Loucy (cell line): ENCODE data around the gene EHBP1L1.

Source experiments
- H2AFZ ChIP-seq: fragments of 200-600 bp; sonication (generic); 2 replicates; pipeline ENCODE4 v1.6.0; 2016; ENCODE audit warnings: antibody characterized with exemption, mild to moderate bottlenecking, low read length, moderate library complexity
- H3F3A ChIP-seq: fragments of 200-600 bp; 2 replicates; pipeline ENCODE4 v1.6.0; 2016; ENCODE audit warnings: antibody characterized with exemption, low read depth, mild to moderate bottlenecking
- H3K27me3 ChIP-seq: fragments of 200-600 bp; sonication (generic); 2 replicates; pipeline ENCODE4 v1.6.1; 2014; ENCODE audit warnings: low read length, mild to moderate bottlenecking; ENCODE audit not compliant: insufficient read depth, poor library complexity, severe bottlenecking
- H3K36me3 ChIP-seq: fragments of 200-600 bp; sonication (generic); 2 replicates; pipeline ENCODE4 v1.6.1; 2016; ENCODE audit warnings: low read length; ENCODE audit not compliant: insufficient read depth
- H3K4me1 ChIP-seq: fragments of 200-600 bp; sonication (generic); 2 replicates; pipeline ENCODE4 v1.5.1; 2014; ENCODE audit warnings: low read length, mild to moderate bottlenecking; ENCODE audit not compliant: insufficient read depth, poor library complexity, severe bottlenecking
- H3K4me2 ChIP-seq: fragments of 200-600 bp; sonication (generic); 2 replicates; pipeline ENCODE4 v1.6.0; 2014; ENCODE audit warnings: antibody characterized with exemption, low read length, low read depth, mild to moderate bottlenecking; ENCODE audit not compliant: poor library complexity, severe bottlenecking
- H3K4me3 ChIP-seq: fragments of 200-600 bp; sonication (generic); 2 replicates; pipeline ENCODE4 v1.5.1; 2014; ENCODE audit warnings: low read length, mild to moderate bottlenecking, mixed read lengths; ENCODE audit not compliant: poor library complexity, severe bottlenecking
- H3K79me2 ChIP-seq: fragments of 200-600 bp; sonication (generic); 2 replicates; pipeline ENCODE4 v1.6.1; 2014; ENCODE audit warnings: low read length; ENCODE audit not compliant: insufficient read depth
- H3K9ac ChIP-seq: fragments of 200-600 bp; sonication (generic); 2 replicates; pipeline ENCODE4 v1.6.0; 2014; ENCODE audit warnings: mild to moderate bottlenecking, low read depth, low read length, moderate library complexity; ENCODE audit not compliant: poor library complexity, severe bottlenecking
- H3K9me2 ChIP-seq: fragments of 200-600 bp; sonication (generic); replicated peaks from 2 replicates; pipeline ENCODE4 v1.6.1; 2016; ENCODE audit warnings: low read depth, low read length, mixed read lengths
- H3K9me3 ChIP-seq: fragments of 200-600 bp; sonication (generic); 2 replicates; pipeline ENCODE4 v1.6.1; 2014; ENCODE audit warnings: mild to moderate bottlenecking, antibody characterized with exemption, low read length, low read depth; ENCODE audit not compliant: insufficient read depth
- H4K20me1 ChIP-seq: fragments of 200-600 bp; sonication (generic); 2 replicates; pipeline ENCODE4 v1.6.0; 2014; ENCODE audit warnings: antibody characterized with exemption, low read length, mild to moderate bottlenecking; ENCODE audit not compliant: insufficient read depth, poor library complexity, severe bottlenecking
- EZH2phosphoT487 ChIP-seq: fragments of 200-600 bp; IDR thresholded peaks from 2 replicates; pipeline ENCODE4 v1.6.1; 2018; ENCODE audit warnings: antibody characterized with exemption, mild to moderate bottlenecking, moderate library complexity, borderline replicate concordance
- TF ChIP-seq, protein P1 (sequence below): fragments of 200-600 bp; sonication (generic); conservative IDR thresholded peaks from 2 replicates; pipeline ENCODE4 v1.5.1; 2014; ENCODE audit warnings: mild to moderate bottlenecking, antibody characterized with exemption, low read length

The EHBP1L1 gene

DNA sequence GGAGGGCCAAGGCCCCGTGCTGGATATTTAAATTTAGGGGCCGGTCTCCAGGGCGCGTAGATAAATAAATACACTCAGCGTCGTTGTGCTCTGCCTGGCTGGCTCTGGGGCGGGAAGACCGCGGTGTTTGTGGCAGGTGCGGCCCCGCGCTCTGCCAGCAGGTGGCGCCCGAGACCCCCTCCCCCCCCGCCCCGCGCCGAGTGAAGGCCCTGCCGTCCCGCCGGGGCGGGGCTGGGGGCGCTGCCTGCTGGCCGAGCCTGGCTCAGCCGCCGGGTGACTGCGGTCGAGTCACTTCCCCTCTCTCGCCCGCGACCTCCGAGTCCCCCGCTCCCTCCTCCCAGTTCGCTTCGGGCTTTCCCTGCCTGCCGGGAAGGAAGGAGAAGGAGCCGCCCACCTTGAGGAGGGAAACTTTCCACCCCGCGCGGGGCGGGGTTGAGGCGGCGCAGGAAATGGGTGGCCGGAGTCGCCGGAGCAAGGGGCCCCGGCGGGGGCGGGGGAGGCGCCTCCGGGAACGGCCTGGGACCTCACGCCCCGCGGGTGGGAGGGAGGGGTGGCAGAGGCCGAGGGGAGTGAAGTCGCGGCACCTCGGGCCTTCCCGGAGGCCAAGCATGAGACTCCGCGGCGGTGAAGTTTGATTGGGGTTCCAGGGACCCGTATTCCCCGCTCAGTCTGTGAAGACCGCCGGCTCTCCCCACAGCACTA lies 1.6 kb upstream of the EHBP1L1 start:
- no peaks in the 10 kb centered on the region for H3K27me3 ChIP-seq
- H4K20me1 ChIP-seq = peaks cover 28% of the 10 kb centered on the region
- no peaks in the 10 kb centered on the region for H3K9me3 ChIP-seq
- no peaks in the 10 kb centered on the region for H3K36me3 ChIP-seq
- H3K4me2 ChIP-seq = peak overlapping the region; percentile 90
- H3K9ac ChIP-seq = peak overlapping the region; percentile 74
- no peaks in the 10 kb centered on the region for H3K9me2 ChIP-seq
- H2AFZ ChIP-seq = peak overlapping the region; percentile 13; the same call in 1 of the 2 replicates
- no peak for TF ChIP-seq EZH2phosphoT487
- TF ChIP-seq, protein P1, sequence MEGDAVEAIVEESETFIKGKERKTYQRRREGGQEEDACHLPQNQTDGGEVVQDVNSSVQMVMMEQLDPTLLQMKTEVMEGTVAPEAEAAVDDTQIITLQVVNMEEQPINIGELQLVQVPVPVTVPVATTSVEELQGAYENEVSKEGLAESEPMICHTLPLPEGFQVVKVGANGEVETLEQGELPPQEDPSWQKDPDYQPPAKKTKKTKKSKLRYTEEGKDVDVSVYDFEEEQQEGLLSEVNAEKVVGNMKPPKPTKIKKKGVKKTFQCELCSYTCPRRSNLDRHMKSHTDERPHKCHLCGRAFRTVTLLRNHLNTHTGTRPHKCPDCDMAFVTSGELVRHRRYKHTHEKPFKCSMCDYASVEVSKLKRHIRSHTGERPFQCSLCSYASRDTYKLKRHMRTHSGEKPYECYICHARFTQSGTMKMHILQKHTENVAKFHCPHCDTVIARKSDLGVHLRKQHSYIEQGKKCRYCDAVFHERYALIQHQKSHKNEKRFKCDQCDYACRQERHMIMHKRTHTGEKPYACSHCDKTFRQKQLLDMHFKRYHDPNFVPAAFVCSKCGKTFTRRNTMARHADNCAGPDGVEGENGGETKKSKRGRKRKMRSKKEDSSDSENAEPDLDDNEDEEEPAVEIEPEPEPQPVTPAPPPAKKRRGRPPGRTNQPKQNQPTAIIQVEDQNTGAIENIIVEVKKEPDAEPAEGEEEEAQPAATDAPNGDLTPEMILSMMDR = peak; percentile 61
- H3K79me2 ChIP-seq = peaks cover 52% of the 10 kb centered on the region
- H3K4me1 ChIP-seq = peaks cover 59% of the 10 kb centered on the region
- H3K4me3 ChIP-seq = peak overlapping the region; percentile 90
- peaks cover 16% of the 10 kb centered on the region for H3F3A ChIP-seq

DNA sequence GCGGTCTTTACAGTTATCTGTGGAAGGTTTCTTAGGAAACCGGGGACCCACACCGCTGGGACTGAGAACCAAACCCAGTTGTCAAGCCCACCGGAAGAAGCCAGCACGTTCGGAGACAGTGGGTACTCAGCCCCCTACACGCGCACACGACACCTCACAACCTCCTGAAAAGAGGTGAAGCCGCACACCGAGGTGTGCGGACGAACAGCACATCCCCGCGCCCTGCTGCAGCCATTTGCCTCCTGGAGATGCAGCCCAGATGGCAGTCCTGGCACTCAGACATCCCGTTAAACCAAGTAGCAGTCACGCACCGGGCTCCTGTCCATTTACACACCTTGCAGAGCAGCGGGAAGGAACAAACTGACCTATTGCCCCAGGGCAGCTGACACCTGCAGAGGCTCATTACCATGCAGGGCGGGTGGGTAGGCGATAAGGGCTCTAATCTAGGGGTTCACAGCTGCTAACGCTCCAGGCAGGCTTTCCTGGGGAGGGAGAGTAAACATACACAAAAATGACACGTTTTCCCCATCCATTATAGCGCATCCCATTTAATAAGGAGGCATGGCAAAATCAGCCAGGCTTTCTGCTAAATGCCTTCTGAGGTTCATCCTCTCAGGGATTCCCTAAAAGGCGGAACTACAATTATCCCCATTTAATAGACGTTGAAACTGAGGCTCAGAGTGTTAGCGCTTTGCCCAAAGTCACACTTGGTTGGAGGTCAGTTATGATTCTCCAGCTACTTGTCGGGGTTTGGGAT lies 864 bp upstream of the EHBP1L1 start:
- H3K4me2 ChIP-seq = peak overlapping the region; percentile 85
- peaks cover 11% of the 10 kb centered on the region for H3F3A ChIP-seq
- peaks cover 51% of the 10 kb centered on the region for H3K79me2 ChIP-seq

DNA sequence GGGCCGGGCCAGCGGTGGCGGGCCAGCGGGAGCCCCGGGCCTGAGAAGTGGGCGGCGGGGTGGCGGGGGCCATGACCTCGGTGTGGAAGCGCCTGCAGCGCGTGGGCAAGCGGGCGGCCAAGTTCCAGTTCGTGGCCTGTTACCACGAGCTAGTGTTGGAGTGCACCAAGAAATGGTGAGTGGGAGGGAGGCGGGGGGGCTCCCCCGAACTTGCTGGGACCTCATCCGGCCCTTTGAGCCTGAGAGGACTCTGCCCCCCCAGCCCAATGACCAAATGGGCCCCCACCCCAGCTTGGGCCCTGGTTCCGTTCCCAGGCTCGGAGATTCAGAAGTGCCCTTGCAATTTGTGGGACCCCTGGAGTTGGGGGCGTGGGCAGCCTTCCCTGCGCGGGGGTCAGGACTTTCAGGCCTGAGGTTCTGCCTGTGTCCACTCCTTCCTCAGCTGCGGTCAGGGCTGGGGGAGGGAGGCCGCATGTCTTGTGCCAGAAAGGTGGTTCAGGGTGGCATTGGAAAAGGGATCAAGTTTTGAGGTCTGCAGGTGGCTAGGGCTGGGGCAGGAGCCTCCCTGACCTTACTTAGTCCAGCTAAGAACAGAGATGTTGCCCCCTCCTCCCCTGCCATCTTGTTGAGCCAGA lies 496 bp downstream of the EHBP1L1 start:
- Histone ChIP-seq H3K36me3 (no peaks in the 10 kb centered on the region), H3K4me1 (peaks cover 46% of the 10 kb centered on the region), H3K4me2 (peak overlapping the region; percentile 85), H3K9me3 (no peaks in the 10 kb centered on the region), H4K20me1 (peaks cover 17% of the 10 kb centered on the region), H3K9me2 (no peaks in the 10 kb centered on the region), H2AFZ (no peak overlapping the region), H3K27me3 (no peaks in the 10 kb centered on the region), H3K4me3 (peak overlapping the region; percentile 75), H3K79me2 (peaks cover 40% of the 10 kb centered on the region), H3F3A (peaks cover 11% of the 10 kb centered on the region), H3K9ac (peak overlapping the region; percentile 79)
- TF ChIP-seq, protein P1 = no peak
- no peak for TF ChIP-seq EZH2phosphoT487

More for the DNA sequence above, 864 bp upstream of the EHBP1L1 start:
- Histone ChIP-seq H3K36me3 (no peaks in the 10 kb centered on the region), H2AFZ (peak overlapping the region; percentile 13; the same call in 1 of the 2 replicates), H4K20me1 (peaks cover 28% of the 10 kb centered on the region), H3K9me2 (no peaks in the 10 kb centered on the region), H3K27me3 (no peaks in the 10 kb centered on the region), H3K9me3 (no peaks in the 10 kb centered on the region), H3K4me1 (peaks cover 53% of the 10 kb centered on the region), H3K9ac (peak overlapping the region; percentile 74), H3K4me3 (peak overlapping the region; percentile 75)
- TF ChIP-seq, protein P1 = no peak
- TF ChIP-seq EZH2phosphoT487 = no peak
